ENCODE measurements around the gene JAM3.

The JAM3 gene

DNA sequence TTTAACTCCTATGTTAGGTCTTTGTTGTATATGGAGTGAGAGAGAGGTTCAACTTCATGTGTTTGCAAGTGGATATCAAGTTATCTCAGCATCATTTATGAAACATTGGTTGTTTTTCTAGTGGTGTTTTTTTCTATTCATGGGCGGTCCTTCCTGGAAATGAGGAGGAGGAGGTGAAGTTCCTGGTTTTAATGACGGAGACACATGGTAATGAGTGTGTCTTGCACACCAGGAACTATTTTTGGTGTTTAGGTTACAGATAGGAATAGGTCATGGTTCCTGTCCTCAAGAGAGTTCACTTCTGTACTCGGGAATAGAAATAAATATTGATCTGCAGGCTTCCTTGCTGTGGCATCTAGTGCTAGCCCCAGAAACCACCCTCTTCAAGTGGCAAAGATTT is 74.9 kb downstream of the JAM3 start:
- H3K4me3 ChIP-seq (ENCODE audit: low read depth, low read length) = no peak overlapping the region
- TF ChIP-seq, protein P1, sequence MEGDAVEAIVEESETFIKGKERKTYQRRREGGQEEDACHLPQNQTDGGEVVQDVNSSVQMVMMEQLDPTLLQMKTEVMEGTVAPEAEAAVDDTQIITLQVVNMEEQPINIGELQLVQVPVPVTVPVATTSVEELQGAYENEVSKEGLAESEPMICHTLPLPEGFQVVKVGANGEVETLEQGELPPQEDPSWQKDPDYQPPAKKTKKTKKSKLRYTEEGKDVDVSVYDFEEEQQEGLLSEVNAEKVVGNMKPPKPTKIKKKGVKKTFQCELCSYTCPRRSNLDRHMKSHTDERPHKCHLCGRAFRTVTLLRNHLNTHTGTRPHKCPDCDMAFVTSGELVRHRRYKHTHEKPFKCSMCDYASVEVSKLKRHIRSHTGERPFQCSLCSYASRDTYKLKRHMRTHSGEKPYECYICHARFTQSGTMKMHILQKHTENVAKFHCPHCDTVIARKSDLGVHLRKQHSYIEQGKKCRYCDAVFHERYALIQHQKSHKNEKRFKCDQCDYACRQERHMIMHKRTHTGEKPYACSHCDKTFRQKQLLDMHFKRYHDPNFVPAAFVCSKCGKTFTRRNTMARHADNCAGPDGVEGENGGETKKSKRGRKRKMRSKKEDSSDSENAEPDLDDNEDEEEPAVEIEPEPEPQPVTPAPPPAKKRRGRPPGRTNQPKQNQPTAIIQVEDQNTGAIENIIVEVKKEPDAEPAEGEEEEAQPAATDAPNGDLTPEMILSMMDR (IDR thresholded peaks at IDR 0.05; ENCODE audit: low read depth, low read length) = no peak

DNA sequence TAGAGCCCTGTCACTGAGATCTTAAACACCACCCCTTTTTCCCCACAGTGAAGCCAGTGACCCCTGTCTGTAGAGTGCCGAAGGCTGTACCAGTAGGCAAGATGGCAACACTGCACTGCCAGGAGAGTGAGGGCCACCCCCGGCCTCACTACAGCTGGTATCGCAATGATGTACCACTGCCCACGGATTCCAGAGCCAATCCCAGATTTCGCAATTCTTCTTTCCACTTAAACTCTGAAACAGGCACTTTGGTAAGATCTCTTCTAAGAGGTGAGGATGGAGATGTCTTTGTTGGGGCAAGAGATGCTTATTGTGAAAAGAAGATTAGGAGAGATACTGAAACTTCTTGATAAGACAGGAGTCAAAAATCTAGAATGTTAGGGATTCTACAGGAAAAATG is 75.9 kb downstream of the JAM3 start:
- TF ChIP-seq, protein P1 (IDR thresholded peaks at IDR 0.05; ENCODE audit: low read depth, low read length) = no peak
- H3K4me3 ChIP-seq (ENCODE audit: low read depth, low read length) = no peak overlapping the region

DNA sequence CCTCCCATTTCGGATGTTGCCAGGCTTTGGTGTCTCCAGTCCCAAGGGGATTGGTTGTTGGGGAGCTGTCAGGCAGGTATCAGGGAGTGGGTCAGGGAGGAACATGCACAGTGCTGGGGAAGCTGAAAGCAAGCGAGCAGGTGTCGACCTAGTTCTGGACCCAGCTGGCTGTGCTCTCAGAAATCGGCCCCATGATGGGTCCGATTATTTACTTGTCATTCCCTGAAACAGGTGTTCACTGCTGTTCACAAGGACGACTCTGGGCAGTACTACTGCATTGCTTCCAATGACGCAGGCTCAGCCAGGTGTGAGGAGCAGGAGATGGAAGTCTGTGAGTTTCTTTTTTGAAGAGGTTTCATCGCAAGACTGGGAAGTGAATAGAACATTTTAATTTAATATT is 76.8 kb downstream of the JAM3 start:
- H3K4me3 ChIP-seq (ENCODE audit: low read depth, low read length) = no peak overlapping the region
- TF ChIP-seq, protein P1 (IDR thresholded peaks at IDR 0.05; ENCODE audit: low read depth, low read length) = no peak

DNA sequence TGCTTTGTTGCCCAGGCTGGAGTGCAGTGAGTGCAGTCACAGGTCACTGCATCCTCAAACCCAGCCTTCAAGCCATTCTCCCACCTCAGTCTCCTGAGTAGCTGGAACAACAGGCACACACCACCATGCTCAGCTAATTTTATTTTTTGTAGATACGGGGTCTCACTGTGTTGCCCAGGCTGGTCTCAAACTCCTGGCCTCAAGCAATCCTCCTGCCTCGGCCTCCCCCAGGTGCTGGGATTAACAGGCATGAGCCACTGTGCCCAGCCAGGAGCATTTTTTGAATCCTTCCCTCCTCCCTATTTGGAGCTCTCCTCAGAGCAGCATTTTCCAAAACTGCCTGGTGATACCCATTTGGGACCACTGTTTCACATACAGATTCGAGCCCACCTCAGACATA is 77.7 kb downstream of the JAM3 start:
- H3K4me3 ChIP-seq (ENCODE audit: low read depth, low read length) = no peak overlapping the region
- TF ChIP-seq, protein P1 (IDR thresholded peaks at IDR 0.05; ENCODE audit: low read depth, low read length) = no peak

DNA sequence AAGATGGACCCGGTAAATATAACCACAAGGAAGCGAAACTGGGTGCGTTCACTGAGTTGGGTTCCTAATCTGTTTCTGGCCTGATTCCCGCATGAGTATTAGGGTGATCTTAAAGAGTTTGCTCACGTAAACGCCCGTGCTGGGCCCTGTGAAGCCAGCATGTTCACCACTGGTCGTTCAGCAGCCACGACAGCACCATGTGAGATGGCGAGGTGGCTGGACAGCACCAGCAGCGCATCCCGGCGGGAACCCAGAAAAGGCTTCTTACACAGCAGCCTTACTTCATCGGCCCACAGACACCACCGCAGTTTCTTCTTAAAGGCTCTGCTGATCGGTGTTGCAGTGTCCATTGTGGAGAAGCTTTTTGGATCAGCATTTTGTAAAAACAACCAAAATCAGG is 80.5 kb downstream of the JAM3 start:
- TF ChIP-seq, protein P1 (IDR thresholded peaks at IDR 0.05; ENCODE audit: low read depth, low read length) = no peak
- no peak overlapping the region for H3K4me3 ChIP-seq (ENCODE audit: low read depth, low read length)

DNA sequence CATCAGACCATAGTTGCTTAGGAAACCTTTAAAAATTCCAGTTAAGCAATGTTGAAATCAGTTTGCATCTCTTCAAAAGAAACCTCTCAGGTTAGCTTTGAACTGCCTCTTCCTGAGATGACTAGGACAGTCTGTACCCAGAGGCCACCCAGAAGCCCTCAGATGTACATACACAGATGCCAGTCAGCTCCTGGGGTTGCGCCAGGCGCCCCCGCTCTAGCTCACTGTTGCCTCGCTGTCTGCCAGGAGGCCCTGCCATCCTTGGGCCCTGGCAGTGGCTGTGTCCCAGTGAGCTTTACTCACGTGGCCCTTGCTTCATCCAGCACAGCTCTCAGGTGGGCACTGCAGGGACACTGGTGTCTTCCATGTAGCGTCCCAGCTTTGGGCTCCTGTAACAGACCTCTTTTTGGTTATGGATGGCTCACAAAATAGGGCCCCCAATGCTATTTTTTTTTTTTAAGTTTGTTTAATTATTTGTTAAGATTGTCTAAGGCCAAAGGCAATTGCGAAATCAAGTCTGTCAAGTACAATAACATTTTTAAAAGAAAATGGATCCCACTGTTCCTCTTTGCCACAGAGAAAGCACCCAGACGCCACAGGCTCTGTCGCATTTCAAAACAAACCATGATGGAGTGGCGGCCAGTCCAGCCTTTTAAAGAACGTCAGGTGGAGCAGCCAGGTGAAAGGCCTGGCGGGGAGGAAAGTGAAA is 81.5 kb downstream of the JAM3 start:
- TF ChIP-seq, protein P1 (IDR thresholded peaks at IDR 0.05; ENCODE audit: low read depth, low read length) = no peak
- H3K4me3 ChIP-seq (ENCODE audit: low read depth, low read length) = no peak overlapping the region

DNA sequence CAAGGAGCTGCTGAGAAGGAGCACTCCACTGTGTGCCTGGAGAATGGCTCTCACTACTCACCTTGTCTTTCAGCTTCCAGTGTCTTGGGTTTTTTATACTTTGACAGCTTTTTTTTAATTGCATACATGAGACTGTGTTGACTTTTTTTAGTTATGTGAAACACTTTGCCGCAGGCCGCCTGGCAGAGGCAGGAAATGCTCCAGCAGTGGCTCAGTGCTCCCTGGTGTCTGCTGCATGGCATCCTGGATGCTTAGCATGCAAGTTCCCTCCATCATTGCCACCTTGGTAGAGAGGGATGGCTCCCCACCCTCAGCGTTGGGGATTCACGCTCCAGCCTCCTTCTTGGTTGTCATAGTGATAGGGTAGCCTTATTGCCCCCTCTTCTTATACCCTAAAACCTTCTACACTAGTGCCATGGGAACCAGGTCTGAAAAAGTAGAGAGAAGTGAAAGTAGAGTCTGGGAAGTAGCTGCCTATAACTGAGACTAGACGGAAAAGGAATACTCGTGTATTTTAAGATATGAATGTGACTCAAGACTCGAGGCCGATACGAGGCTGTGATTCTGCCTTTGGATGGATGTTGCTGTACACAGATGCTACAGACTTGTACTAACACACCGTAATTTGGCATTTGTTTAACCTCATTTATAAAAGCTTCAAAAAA is 82.3 kb downstream of the JAM3 start:
- TF ChIP-seq, protein P1 (IDR thresholded peaks at IDR 0.05; ENCODE audit: low read depth, low read length) = no peak
- no peak overlapping the region for H3K4me3 ChIP-seq (ENCODE audit: low read depth, low read length)

All from WI38 (cell line).